A549 (cell line): ENCODE data around the gene C17orf107. TPM values are rescaled to one million over a fixed set of nuclear protein-coding genes. Genes with fewer than 3 reads are reported as not detected.

Experiments used
- ATAC-seq, 2 experiments: fragments of 200-7000 bp in 1 of 2; fragments of >200 bp in 1 of 2; cut with Nextera tagmentation in 1 of 2; cut with Tn5 transposase in 1 of 2; 3 replicates each; pipeline versions ENCODE4 v1.8.0 to v1.9.1; 2018 to 2020; ENCODE audit warnings: mild to moderate bottlenecking in 1 of 2, moderate library complexity in 1 of 2
- CTCF ChIA-PET: fragments of 300-600 bp; sonication (Branson Sonifier 250); formaldehyde crosslinking; extraction: SDS; loops from one replicate; lab custom pipeline; 2021; ENCODE audit warnings: antibody characterized with exemption, inconsistent platforms; lab: Yijun Ruan, JAX
- POLR2A ChIA-PET: fragments of 350-600 bp; formaldehyde crosslinking; extraction: SDS; loops from one replicate; lab custom pipeline; 2021; ENCODE audit warnings: antibody characterized with exemption, inconsistent platforms; lab: Yijun Ruan, JAX
- DNase-seq, 2 experiments: peaks; one replicate each; pipeline versions ENCODE4 v3.0.0 to v3.0.0-alpha.2; 2011 to 2016; ENCODE audit warnings: low read depth in 1 of 2, low spot score in 1 of 2
- FAIRE-seq: peaks from 2 replicates; lab custom pipeline; 2011; peaks lifted over from hg19 to GRCh38; lab: Jason Lieb, UNC
- H3K27ac ChIP-seq, 2 experiments: fragments of >200 bp; sonication (Bioruptor Twin); formaldehyde crosslinking; 3 replicates each; pipeline ENCODE4 v1.5.1; 2016 to 2017
- H3K4me1 ChIP-seq: fragments of >200 bp; sonication (Bioruptor Twin); formaldehyde crosslinking; 3 replicates; pipeline ENCODE4 v1.6.1; 2016
- H3K4me2 ChIP-seq: fragments of >200 bp; sonication (Bioruptor Twin); formaldehyde crosslinking; 3 replicates; pipeline ENCODE4 v1.6.1; 2016
- H3K4me3 ChIP-seq: fragments of >200 bp; sonication (Bioruptor Twin); formaldehyde crosslinking; 3 replicates; pipeline ENCODE4 v1.5.1; 2016
- H3K9me3 ChIP-seq: fragments of >200 bp; sonication (Bioruptor Twin); formaldehyde crosslinking; 3 replicates; pipeline ENCODE4 v1.6.1; 2016
- BCL3 ChIP-seq: fragments of >200 bp; sonication (Bioruptor Twin); formaldehyde crosslinking; IDR thresholded peaks from 3 replicates; pipeline ENCODE4 v1.6.1; 2016
- BHLHE40 ChIP-seq: IDR thresholded peaks from 2 replicates; pipeline ENCODE4 v1.6.1; 2012; ENCODE audit warnings: low read depth, low read length, inconsistent platforms
- CEBPB ChIP-seq, 2 experiments: fragments of >200 bp in 1 of 2; sonication (Bioruptor Twin) in 1 of 2; formaldehyde crosslinking in 1 of 2; IDR thresholded peaks; 2 replicates each; pipeline ENCODE4 v1.6.1; 2012 to 2016
- E2F6 ChIP-seq: IDR thresholded peaks from 2 replicates; pipeline ENCODE4 v1.6.1; 2012; ENCODE audit warnings: low read depth, borderline replicate concordance
- EP300 ChIP-seq, 2 experiments: fragments of >200 bp; sonication (Bioruptor Twin); formaldehyde crosslinking; IDR thresholded peaks; 2 replicates in 1 of 2; 3 replicates in 1 of 2; pipeline ENCODE4 v1.6.1; 2016 to 2017
- FOXS1 ChIP-seq: fragments of 250-450 bp; sonication (Bioruptor Pico); IDR thresholded peaks from 2 replicates; pipeline ENCODE4 v1.5.0; 2020; ENCODE audit warnings: mild to moderate bottlenecking, moderate library complexity
- GATA3 ChIP-seq: IDR thresholded peaks from 2 replicates; pipeline ENCODE4 v1.6.1; 2012; ENCODE audit warnings: borderline replicate concordance
- HDAC2 ChIP-seq: fragments of 200-600 bp; sonication (generic); IDR thresholded peaks from 2 replicates; pipeline ENCODE4 v1.6.1; 2016
- HES2 ChIP-seq: fragments of >200 bp; sonication (Bioruptor Twin); formaldehyde crosslinking; IDR thresholded peaks from 2 replicates; pipeline ENCODE4 v1.6.1; 2016
- HEYL ChIP-seq: fragments of 250-450 bp; sonication (Bioruptor Pico); IDR thresholded peaks from 2 replicates; pipeline ENCODE4 v1.8.0; 2021; ENCODE audit warnings: mild to moderate bottlenecking, moderate library complexity
- HOXA7 ChIP-seq: fragments of 250-450 bp; sonication (Bioruptor Pico); IDR thresholded peaks from 2 replicates; pipeline ENCODE4 v1.5.0; 2020; ENCODE audit warnings: mild to moderate bottlenecking, moderate library complexity
- HOXB13 ChIP-seq: fragments of 250-450 bp; sonication (Bioruptor Pico); IDR thresholded peaks from 2 replicates; pipeline ENCODE4 v1.5.0; 2020; ENCODE audit warnings: low read depth, mild to moderate bottlenecking, moderate library complexity
- HOXB5 ChIP-seq: fragments of 250-450 bp; sonication (Bioruptor Pico); IDR thresholded peaks from 2 replicates; pipeline ENCODE4 v1.5.0; 2020; ENCODE audit warnings: mild to moderate bottlenecking, moderate library complexity
- JUN ChIP-seq, 2 experiments: fragments of >200 bp; sonication (Bioruptor Twin); formaldehyde crosslinking; IDR thresholded peaks; 2 replicates in 1 of 2; 3 replicates in 1 of 2; pipeline ENCODE4 v1.6.1; 2016 to 2017
- KDM1A ChIP-seq: fragments of 200-600 bp; sonication (generic); IDR thresholded peaks from 2 replicates; pipeline ENCODE4 v1.6.1; 2016; ENCODE audit warnings: low read depth, mild to moderate bottlenecking
- KDM5A ChIP-seq: fragments of 200-600 bp; sonication (generic); IDR thresholded peaks from 2 replicates; pipeline ENCODE4 v1.6.1; 2016; ENCODE audit warnings: antibody characterized with exemption, mild to moderate bottlenecking
- NFE2L2 ChIP-seq: fragments of 150-350 bp; conservative IDR thresholded peaks from 2 replicates; pipeline ENCODE4 v1.6.1; 2014; ENCODE audit warnings: low read length
- NR3C1 ChIP-seq: fragments of >200 bp; sonication (Bioruptor Twin); formaldehyde crosslinking; IDR thresholded peaks from 3 replicates; pipeline ENCODE4 v1.6.1; 2017
- PBX3 ChIP-seq: IDR thresholded peaks from 2 replicates; pipeline ENCODE4 v1.6.1; 2012
- PHF8 ChIP-seq: fragments of 200-600 bp; sonication (generic); IDR thresholded peaks from 2 replicates; pipeline ENCODE4 v1.6.1; 2016; ENCODE audit warnings: low read depth, mild to moderate bottlenecking, antibody characterized with exemption, moderate library complexity, borderline replicate concordance
- POLR2AphosphoS2 ChIP-seq: conservative IDR thresholded peaks from 2 replicates; pipeline ENCODE4 v1.6.1; 2012; ENCODE audit warnings: low read length, improper control_type of control experiment, inconsistent platforms
- TFCP2L1 ChIP-seq: fragments of 250-450 bp; sonication (Bioruptor Pico); IDR thresholded peaks from 2 replicates; pipeline ENCODE4 v1.5.0; 2021; ENCODE audit warnings: mild to moderate bottlenecking
- USF2 ChIP-seq: fragments of 450-650 bp; IDR thresholded peaks from 2 replicates; pipeline ENCODE4 v1.6.1; 2014; ENCODE audit warnings: antibody characterized with exemption
- ZNF302 ChIP-seq: fragments of 250-450 bp; sonication (Bioruptor Pico); IDR thresholded peaks from 2 replicates; pipeline ENCODE4 v1.9.0; 2021; ENCODE audit warnings: inconsistent platforms, mild to moderate bottlenecking, moderate library complexity
- ZSCAN20 ChIP-seq: fragments of 250-450 bp; sonication (Bioruptor Pico); IDR thresholded peaks from 2 replicates; pipeline ENCODE4 v1.8.0; 2022; ENCODE audit warnings: mild to moderate bottlenecking, moderate library complexity
- WGBS: methylation state at CpG from one replicate; pipeline ENCODE4 v1.1.6; 2017; ENCODE audit errors: missing lambda C conversion rate; 5-methylcytosine and 5-hydroxymethylcytosine counted together
- polyA plus RNA-seq, 4 experiments: library from polyadenylated mRNA; depleted of rRNA in 3 of 4; stranded (reverse); fragments of >200 nt; fragmentation: RNase III in 1 of 4; extraction: RNeasy Plus Mini Kit Qiagen cat#74134 plus additional on column Dnase treatment in 1 of 4; gene quantifications; 2 replicates in 3 of 4; 3 replicates in 1 of 4; pipeline ENCODE4 v1.2.3, GENCODE V29; 2011 to 2017

Gene C17orf107
- polyA plus RNA-seq, 2 of the 4 experiments (the other 2 are of a cell fraction), result 0.13 to 0.30 TPM

GRCh38 chr17:4940555-4941318 is 41.4 kb downstream of the C17orf107 start:
- Histone ChIP-seq H3K27ac (peak overlapping the region; percentile 89 to 93), H3K4me2 (peak overlapping the region; percentile 90), H3K9me3 (no peaks in the 10 kb centered on the region), H3K4me1 (peaks cover 56% of the 10 kb centered on the region), H3K4me3 (peak overlapping the region; percentile 85)
- ATAC-seq (peak; percentile 69 to 76), FAIRE-seq (peak; percentile 54), DNase-seq (peak in 1 of 2 experiments; percentile 97)
- POLR2A ChIA-PET, result interaction anchor here (0.8 to 3.2 kb wide), 19 partner anchors 9 to 231 kb away, joined by 3 to 83 read pairs (median 7); partner anchors contain the start of genes ARRB2, CAMTA2, CHRNE and ENO3
- CTCF ChIA-PET, result interaction anchor here (0.8 to 3.5 kb wide), 14 partner anchors 12 to 105 kb away, joined by 3 to 33 read pairs (median 8); partner anchors contain the start of genes CAMTA2, CHRNE and SPAG7
- TF ChIP-seq NR3C1 (no peak), BCL3 (no peak), POLR2AphosphoS2 (peak; percentile 89), EP300 (IDR thresholded peaks at IDR 0.05) (no peak), HDAC2 (no peak), KDM1A (no peak), JUN (IDR thresholded peaks at IDR 0.05) (no peak; a peak in 1 of 5 replicates), PHF8 (0 out of 2 replicates have a peak, but pooled peaks have one; percentile 19), E2F6 (0 out of 2 replicates have a peak, but pooled peaks have one; percentile 17), ZSCAN20 (no peak), HEYL (CRISPR knock-in tag) (no peak), TFCP2L1 (peak; percentile 58; the same call in 1 of the 2 replicates), HES2 (no peak), BHLHE40 (no peak), NFE2L2 (no peak), HOXB13 (CRISPR knock-in tag) (no peak), HOXB5 (CRISPR knock-in tag) (no peak), KDM5A (peak; percentile 69), USF2 (no peak), CEBPB (IDR thresholded peaks at IDR 0.05) (peak in 1 of 2 experiments; percentile 66; a peak in 2 of 4 replicates), HOXA7 (0 out of 2 replicates have a peak, but pooled peaks have one; percentile 31), PBX3 (0 out of 2 replicates have a peak, but pooled peaks have one; percentile 30), GATA3 (no peak)
- 2% methylated on average over 29 of the region's 29 CpGs for WGBS

GRCh38 chr17:4941319-4941610 is 41.9 kb downstream of the C17orf107 start:
- Histone ChIP-seq H3K4me2 (peak overlapping the region; percentile 90), H3K4me3 (peak overlapping the region; percentile 85)
- CTCF ChIA-PET, result interaction anchor here (2.9 to 3.5 kb wide), 3 partner anchors 31 to 47 kb away, joined by 14 to 33 read pairs (median 15); partner anchors contain the start of gene CAMTA2
- 25% methylated on average over 4 of the region's 4 CpGs for WGBS
- TF ChIP-seq FOXS1 (no peak), E2F6 (0 out of 2 replicates have a peak, but pooled peaks have one; percentile 6), PBX3 (0 out of 2 replicates have a peak, but pooled peaks have one; percentile 2), ZNF302 (CRISPR knock-in tag) (no peak)
- TF ChIP-seq, all 56 proteins: peak for 2
- POLR2A ChIA-PET, result interaction anchor here (3.2 kb wide), 1 partner anchor 25 kb away, joined by 83 read pairs; the partner anchor contains the start of gene SPAG7
- DNase-seq, result no peak
- Histone ChIP-seq H3K4me1 (peaks cover 62% of the 10 kb centered on the region), H3K27ac (peak overlapping the region; percentile 89 to 93), H3K9me3 (no peaks in the 10 kb centered on the region)
- FAIRE-seq, result no peak
- no peak for ATAC-seq
